HG03442 (cell line): Measurements from ENCODE around the gene MYO18A.
A peak's percentile ranks its signal among the peaks of the same experiment; 100 is the strongest.
"Not testable (repeated sequence)": the region's sequence is repeated elsewhere in the genome, so short reads cannot be mapped to it uniquely, and the experiment has no call there.

ENCODE experiments used
- ATAC-seq: cut with Tn5 transposase; IDR thresholded peaks from one replicate; pipeline ENCODE4 v1.9.1; 2021; ENCODE audit warnings: mild to moderate bottlenecking, moderate library complexity; ENCODE audit not compliant: unreplicated experiment

The MYO18A gene

DNA sequence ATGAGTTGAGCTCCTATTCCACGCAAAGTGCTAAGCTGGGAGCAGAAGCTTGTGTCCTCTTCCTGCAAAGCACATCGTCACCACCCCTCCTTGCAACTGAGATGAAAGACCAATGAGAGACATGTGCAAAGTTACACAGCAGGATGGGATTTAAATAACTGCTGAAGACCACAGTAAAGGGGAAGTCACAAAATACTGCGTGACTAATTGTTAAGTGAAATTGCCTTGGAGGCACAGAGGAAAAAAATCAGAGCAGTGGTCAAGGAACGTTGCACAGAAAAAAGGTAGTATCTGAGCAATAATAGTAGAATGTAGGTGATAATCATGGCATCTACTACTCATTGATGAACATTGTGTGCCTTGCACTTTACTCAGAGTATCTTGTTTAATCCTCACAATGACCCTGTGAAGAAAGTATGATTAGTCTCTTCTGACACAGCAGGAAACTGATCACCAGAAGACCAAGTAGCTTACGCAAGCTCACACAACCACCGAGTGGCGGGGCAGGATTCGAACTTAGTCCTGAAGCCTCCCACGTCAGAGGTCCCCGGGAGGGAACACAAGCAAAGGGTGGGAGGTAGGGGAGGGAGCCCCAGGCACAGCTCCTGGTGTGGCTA, 15.4 kb upstream of the MYO18A start:
- ATAC-seq: no peak

DNA sequence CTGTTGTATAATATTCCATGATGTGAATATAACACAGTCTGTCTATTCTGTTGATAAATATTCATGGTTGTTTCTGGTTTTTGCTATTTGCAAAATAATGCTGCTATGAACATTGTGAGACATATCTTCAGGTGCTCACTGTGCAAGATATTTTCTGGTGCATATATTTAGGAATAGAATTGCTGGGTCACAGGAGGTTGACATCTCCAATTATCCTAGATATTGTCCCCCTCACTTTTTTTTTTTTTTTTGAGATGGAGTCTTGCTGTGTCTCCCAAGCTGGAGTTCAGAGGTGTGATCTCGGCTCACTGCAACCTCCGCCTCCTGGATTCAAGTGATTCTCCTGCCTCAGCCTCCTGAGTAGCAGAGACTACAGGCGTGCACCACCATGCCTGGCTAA, 14.5 kb upstream of the MYO18A start:
- no peak for ATAC-seq

DNA sequence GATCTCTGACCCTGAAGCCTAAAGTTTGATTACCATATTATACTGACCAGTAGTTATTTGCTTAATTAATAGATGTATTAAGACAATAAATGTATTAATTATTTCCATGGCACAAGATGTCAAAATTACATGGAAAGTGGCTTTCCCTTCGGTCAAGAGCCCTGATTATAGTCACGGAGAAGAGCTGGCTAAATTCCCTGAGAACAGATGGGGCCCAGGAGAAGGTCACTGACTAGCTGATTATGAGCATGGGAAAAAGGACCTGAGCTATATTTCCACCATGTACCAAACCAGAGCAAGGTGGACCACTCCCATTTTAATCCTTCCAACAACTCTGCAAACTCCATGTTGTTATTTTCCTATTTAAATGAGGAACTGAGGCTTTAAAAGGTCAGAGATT, 12.9 kb upstream of the MYO18A start:
- no peak for ATAC-seq

DNA sequence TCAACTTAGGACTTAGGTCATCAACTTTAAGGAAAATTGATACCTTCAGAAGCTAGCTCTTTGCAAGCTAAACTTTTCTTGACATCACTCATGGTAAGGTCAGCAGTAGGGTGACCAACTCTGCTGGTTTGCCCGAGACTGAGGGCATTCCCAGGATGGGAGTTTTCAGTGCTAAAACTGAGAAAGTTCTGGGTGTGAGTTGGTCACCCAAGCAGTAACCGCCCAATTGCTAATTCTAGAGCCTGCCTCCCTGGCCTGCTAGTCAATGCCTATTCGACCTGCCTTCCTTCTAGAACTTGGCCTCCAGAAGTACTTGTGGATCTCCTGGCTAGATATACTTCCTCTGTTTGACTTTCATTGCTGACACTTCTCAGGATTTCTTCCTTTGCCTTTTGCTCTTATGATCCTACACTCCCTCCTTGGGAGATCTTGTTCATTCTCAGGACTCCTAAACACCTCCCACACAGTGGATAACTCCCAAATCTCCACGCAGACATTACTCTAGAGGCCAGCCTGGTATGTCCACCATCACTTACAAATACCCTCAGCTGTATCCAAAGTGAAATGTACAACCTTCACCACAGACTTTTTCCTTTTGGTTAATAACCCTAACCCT, 10.5 kb upstream of the MYO18A start:
- ATAC-seq: no peak

DNA sequence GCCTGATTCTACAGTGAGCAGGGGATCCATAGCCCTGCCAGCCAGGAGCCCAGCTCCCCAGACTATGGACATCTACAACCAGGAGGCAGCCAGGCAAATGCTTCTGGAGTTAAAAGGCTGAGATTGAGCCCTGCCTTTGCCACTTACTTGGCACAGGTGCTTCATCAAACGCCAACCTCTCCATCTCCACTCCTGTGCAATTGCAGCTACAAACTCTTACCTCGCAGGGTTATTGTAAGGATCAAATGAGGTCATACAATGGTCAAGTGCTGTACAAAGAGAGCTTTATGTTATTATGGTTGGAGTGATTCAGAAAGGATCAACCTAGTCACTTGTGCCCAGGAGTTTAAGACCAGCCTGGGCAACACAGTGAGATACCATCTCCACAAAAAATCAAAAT, 9.8 kb upstream of the MYO18A start:
- ATAC-seq: no peak

DNA sequence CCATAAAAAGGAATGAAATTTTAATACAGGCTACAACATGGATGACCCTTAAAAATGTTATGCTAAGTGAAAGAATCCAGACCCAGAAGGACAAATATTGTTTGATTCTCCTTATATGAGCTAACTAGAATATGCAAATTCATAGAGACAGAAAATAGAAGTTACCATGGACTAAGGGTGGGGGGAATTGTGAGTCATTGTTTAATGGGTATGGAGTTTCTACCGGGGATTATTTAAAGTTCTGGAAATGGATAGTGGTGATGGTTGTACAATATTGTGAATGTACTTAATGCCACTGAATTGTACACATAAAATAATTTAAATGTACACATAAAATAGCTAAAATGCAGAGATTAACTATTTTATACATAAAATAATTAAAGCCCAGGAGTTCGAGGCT, 9.2 kb upstream of the MYO18A start:
- no peak for ATAC-seq

DNA sequence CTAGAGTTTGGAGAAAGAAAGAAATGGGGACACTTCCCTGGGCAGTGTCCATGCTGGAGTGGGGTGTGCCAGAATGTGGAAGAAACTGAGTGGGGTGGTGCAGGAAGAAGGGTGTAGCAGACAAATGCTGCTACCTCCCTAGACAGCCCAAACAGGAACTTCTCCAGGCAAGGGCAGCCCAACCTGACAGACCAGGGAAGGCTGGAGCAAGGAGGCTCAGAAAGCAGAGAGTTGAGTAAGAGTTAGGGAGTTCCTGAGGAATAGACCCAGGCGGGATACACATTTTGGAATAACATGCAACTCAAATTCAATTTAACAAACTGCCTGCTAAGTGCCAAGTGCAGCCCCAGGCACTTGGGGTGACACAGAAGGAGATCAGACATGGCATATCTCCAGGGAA, 1.0 kb upstream of the MYO18A start:
- no peak for ATAC-seq

DNA sequence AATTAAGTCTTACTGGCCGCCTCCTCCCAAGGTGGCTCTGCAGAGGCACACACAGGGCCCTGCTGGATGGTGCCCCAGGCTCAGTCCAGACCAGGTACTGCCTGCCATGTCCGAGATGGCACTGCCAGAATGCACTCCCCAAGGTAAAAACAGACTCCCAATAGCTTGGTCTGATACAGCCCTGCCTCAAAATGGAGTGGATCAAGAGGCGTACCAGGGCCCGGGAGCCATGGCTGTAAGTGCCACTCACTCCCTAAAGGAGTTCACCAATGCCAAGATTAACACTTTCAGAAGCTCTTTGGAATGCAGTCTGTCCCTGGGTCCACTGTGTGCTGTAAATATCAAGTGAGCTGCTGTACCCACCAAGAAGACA, 576 bp upstream of the MYO18A start:
- ATAC-seq: no peak

DNA sequence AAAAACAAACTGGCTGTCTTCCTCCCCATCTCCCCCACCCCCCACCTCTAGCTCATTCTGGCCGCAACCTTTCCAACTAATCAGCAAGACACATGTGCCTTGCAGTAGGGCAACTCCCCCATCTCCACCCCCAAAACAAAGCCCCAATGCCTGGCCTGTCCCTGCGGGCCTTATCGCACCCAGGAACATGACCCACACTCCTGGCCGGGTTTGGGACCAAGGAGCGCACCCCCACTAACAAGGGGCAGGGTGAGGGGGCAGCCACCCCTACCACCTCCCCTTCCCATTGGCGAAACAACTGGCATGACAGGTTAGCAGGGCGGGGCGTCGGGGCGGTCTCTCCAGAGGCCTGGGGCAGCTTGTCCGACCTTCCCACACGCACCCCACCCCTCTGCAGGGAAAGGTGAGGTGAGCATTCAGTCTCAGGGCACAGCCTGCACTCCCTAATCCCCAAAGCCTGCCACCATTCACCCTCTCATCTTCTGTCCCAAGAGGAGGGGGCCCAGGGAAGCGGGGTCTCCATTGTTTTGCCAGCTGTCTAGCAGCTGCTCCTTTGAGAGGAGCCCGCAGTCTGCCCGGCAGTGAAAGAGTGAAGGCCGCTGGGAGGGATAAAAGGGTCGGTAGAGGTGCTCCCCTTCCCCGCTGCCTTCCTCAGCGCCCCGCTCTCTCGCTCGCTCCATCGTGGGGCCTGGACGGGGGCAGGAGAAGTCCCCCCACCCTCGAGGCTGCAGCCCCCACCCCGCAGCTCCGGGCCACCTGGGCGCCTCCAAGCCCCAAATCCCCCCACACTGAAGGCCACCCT, 765 bp downstream of the MYO18A start:
- ATAC-seq: no peak

DNA sequence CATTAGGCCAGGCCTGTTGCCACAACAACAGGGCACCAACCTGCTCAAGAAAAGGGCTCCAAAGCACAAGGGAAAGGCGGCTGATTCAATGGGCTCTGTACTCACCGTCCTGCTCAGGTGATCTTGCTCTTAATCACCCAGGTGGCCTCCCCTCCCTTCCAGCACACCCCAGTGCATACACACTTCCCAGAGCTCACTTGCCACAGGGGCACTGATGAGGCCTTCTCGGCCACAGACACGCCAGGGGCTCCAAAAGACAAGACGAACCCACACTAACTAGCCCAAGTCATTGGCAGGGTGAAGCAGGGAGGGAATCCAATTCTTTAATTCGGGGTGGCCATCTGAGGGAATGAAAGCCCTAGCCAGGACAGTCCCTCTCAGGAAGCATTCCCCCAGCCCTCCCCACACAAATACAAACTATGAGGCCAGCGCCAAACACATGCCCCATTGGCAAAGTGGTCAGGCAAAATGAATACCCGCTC, 1.4 kb downstream of the MYO18A start:
- ATAC-seq: no peak

DNA sequence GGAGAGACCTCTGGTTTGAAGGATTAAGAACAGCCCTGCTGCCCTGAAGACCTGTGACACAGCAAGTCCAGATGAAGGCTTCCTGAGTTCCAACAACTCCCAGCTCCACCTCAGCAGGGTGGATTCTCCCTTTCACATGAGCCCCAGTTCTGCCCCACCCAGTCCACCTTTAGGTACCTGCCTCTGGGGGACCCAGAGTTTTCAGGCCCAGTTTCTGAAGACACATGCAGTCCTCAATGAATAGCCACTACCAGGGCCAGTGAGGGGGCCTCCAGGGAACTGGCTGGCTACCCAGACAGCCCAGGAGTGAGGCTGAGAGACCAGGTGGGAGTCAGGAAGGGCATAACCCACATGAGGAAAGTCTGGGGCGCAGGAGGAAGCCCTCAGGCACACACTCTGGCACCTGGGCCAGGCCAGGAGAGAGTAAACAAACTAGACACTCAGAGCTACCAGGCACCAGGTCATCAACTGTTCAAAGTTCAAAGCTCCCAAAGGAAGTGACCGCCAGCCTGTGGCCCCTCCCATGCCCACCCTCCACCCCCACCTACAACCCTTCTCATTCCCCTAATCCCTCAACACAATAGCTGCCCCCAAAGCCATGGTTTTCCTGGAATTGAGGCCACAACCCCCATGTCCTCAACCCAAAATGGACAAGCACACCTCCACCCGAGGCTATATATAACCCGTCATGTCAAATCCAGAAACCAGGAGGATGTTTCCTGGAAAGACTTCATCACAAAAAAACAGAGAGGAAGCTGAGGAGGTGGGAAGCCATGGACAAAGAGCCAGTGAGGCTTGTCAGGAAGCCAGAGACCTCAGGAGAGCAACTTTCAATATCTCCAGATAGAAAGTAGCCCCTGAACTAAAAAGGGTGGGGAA, 2.1 kb downstream of the MYO18A start:
- no peak for ATAC-seq

DNA sequence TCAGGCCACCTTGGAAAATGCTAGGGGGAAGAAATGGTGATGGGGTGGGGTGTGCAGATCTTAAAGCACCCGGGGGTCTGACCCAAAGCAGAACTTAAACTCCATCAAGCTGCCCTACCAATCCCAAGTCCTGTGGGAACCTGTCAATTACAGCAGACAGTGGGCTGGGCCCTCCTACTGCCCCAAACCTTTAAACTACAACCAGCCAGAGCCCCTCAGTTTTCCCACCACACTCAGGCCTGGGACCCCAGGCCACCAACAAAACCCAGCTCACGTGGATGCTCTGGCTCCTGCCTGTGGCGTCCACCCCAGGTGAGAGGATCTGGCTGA, 2.7 kb downstream of the MYO18A start:
- ATAC-seq: no peak

DNA sequence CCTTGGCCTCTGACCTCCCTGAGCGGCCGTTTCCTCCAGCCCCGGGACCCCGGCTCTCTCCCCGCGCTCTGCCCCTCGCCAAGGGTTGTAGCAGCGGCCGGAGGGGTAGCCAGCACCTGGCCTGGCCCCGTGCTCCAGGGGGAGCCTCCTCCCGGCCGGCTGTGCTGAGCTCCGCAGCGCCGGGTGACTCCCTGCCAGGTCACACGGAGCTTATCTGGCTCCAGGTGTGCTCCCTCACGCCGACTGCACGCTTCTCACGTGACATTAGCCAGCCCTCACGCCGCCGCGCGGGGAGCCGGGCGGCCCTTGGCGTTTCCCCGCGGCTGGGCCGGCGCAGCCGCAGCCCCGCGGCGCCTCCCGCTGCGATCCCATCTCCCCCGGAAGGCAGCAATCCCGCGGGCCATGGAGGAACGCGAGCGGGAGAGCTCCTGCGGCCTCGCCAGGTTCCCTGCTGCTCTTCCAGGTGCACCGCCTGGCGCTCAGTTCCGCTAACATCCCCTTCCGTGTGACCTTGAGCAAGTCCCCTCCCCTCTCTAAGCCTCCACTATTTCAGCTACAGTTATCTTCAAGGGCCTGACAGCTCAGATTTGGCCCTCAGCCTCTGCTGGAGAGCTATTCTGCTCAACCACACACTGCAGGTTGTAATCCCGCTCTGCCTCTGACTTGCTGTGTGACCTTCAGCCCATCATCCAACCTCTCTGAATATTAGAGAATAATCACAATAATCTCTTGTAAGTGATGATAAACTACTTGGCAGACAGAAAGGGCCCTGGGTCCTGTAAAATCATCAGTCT, 3.4 kb downstream of the MYO18A start:
- ATAC-seq: peak; percentile 34

DNA sequence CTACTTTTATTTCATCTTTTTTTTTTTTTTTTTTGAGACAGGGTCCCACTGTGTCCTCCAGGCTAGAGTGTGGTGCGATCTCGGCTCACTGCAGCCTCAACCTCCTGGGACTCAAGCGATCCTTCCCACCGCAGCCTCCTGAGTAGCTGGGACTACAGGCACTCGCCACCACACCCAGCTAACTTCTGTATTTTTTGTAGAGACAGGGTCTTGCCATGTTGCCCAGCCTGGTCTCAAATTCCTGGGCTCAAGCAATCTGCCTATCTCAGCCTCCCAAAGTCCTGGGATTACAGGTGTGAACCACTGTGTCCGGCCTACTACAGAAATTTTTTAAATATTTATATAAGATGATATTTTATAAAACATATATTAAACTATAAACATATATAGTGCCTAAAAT, 4.8 kb downstream of the MYO18A start:
- ATAC-seq: no peak

DNA sequence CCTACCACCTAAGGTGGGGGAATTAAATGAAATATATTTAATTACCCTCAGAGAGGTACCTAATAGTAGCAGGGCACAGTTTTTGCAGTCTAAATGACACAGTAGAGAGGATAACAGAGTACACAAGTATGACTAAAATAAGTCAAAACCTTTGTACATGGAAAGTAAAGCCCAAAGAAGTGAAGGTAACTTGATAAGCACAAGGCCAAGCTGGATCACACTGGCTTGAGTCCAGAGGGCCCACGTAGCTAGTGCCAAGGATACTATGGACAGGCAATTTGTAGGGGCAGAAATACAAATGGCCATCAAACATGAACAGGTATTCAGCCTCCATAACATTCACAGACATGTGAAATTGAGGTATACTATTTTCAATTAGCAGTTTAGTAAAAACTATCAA, 7.6 kb downstream of the MYO18A start:
- no peak for ATAC-seq

DNA sequence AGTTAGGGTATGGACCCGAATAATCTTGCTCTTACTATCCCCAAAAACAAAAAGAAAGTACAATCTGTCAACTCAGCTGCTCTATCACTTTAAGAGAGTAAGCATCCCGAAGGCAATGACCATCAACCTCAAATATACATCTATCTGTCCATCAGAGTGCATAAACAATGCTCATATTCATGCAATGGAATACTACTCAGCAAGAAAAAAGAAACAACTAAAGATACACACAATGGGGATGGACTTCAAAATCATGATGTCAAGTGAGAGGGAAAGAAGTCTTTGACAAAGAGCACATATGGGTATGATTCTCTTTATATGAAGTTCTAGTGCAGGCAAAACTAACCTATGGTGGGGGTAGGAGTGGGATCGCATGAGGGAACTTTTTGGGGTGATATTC, 9.5 kb downstream of the MYO18A start:
- no peak for ATAC-seq

DNA sequence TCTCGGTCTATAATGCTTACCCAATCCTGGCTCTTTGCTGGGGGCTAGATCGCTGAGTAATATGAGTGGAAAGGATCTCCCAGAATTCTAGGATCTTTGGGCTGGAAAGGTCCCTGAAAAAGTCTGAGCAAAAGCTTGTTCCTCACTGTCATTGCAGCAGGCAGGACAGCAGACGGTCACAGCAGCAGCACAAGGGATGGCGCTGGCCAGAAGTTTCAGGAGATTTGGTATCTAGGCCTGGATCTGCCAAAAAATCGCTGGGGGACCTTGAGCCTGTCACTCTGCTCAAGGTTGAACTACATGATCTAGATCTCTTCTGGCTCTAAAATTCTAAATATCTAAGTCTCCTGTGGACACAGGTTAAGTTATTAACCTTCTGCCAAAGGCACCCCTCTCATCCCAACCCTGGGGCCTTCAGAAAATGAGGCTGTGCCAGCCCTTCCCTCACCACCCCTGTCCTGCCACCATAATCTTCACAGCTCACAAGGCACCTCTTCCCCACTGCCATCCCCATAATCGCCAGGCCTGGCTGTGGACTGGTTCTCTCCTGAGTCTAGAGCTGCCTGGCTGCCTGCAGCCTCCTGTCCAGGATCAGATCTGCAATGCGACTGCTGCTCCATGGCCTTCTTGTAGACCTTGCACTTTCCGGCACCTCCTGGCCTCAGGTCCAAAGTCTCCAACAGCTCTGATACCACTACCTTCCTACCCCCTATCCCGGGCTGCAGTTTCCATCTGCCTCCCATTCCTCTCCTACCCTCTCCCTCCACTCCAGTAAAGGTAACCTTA, 10.2 kb downstream of the MYO18A start:
- no peak for ATAC-seq

DNA sequence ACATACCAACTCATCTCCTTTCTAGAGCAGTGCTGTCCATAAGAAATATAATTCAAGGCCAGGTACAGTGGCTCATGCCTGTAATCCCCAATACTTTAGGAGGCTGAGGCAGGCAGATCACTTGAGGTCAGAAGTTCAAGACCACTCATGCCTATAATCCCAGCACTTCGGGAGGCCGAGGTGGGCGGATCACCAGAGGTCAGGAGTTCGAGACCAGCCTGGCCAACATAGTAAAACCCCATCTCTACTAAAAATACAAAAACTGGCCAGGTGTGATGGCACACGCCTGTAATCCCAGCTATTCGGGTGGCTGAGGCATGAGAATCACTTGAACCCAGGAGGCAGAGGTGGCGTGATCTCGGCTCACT, 11.5 kb downstream of the MYO18A start:
- ATAC-seq: not testable (repeated sequence)

DNA sequence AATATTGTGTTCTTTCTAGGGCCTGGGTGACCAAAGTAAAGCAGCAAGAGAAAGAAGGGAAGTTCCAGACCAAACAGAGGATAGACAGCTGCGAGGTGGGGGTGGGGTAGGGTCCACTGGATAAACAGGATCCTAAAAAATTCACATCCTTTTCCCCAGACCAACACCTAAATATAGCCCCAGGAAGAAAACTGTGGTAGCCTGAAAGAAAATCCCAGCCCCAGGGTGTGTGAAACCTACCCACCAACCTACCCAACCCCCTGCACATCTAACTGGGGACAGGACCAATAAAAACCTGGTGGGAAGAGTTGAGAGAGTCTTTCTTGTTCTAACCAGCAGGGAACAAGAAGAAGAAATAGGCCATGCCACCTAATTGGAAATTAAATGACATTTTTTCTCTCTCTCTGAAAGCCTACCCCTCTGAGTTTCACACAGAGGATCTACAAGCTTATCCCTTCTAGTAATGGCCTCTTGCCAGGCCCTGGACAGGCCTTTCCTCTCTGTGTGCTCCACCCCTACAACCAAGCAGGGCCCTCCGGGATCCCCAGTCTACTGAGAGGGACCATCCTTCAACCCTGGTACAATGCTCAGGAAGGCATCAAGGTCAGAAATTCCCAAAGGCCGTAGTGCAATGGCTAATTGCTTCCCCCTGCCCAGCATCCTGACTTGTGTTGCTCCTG, 12.0 kb downstream of the MYO18A start:
- ATAC-seq: no peak
